Measurements from ENCODE around the gene SCAF1.

DNA sequence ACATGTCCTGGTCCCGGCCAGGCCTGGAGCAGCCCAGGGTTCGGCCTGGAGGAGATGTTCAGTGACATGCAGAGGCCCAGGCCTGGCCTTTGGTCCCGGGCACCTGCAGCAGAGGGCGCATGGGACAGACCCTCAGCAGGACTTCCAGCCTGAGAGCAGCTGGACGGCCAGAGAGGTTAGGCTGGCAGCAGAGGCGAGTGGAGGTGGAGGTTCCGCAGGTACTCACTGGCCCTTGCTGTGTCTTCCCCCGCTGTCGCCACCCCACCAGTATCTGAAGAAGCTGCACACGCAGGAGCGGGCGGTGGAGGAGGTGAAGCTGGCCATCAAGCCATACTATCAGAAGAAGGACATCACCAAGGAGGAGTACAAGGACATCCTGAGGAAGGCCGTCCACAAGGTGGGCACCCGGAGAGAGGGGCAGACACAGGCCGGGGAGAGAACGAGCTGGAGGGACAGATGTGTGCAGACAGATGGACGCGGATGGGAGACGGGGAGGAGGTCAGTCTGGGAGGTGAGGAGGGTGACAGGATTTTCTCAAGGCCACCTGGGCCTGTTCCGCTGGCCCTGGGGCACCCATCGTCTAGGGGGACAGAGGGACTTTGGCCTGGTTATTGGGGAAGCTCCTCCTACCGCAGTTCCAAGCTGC, 15.6 kb downstream of the SCAF1 start:
- TF ChIP-seq, protein P1, sequence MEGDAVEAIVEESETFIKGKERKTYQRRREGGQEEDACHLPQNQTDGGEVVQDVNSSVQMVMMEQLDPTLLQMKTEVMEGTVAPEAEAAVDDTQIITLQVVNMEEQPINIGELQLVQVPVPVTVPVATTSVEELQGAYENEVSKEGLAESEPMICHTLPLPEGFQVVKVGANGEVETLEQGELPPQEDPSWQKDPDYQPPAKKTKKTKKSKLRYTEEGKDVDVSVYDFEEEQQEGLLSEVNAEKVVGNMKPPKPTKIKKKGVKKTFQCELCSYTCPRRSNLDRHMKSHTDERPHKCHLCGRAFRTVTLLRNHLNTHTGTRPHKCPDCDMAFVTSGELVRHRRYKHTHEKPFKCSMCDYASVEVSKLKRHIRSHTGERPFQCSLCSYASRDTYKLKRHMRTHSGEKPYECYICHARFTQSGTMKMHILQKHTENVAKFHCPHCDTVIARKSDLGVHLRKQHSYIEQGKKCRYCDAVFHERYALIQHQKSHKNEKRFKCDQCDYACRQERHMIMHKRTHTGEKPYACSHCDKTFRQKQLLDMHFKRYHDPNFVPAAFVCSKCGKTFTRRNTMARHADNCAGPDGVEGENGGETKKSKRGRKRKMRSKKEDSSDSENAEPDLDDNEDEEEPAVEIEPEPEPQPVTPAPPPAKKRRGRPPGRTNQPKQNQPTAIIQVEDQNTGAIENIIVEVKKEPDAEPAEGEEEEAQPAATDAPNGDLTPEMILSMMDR (IDR thresholded peaks at IDR 0.05; ENCODE audit: low read length): no peak
- TF ChIP-seq EZH2 (optimal IDR thresholded peaks at IDR 0.05; ENCODE audit: low read depth, low read length) (no peak), EZH2phosphoT487 (IDR thresholded peaks at IDR 0.05; ENCODE audit: low read length) (no peak)

Measured in MM.1S (cell line).